Stimulated activated CD4-positive, alpha-beta T cell treated with anti-CD3 and anti-CD28 coated beads, Interleukin-12 subunit alpha, Interleukin-12 subunit beta, amount 100 ng/mL, for 4 hours (primary cell): ENCODE measurements around the gene SMIM36.
"Not testable (repeated sequence)": the region's sequence is repeated elsewhere in the genome, so short reads cannot be mapped to it uniquely, and the experiment has no call there.

Experiments
- DNase-seq: peaks from one replicate; pipeline ENCODE4 v3.0.0-alpha.2; 2020

SMIM36 gene

DNA sequence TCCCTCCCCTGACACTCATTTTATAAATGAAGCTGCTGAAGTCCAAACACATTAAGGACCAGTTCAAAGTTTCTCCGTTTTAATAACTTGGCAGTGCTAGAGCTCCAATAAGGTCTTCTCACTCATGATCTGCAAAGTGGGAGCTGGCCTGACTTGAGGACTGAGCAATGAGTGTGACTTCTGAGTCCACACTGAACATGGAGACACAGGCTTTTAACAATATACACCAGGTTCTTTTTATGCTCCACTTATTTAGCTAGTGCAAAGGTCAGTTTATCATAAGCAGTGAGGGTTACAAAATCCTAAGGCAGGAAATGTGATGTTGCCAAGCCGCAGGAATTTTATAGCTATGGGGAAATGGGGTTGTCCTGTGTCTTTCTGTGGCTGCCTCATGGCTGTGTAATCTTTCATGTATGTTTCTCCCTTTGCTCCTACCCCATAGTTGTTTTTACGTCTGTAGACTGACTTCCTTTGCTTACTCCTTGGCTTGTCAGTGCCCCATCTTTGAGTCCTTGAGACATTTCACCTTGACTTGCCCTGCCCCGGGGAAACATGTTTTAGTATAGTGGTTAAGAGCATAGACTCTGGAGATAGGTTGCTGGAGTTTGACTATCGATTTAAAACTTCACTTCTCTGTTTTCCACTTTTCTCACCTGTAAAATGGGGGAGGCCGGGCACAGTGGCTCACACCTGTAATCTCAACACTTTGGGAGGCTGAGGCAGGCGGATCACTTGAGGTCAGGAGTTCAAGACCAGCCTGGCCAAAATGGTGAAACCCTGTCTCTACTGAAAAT is 77.4 kb downstream of the SMIM36 start:
- no peak for DNase-seq

DNA sequence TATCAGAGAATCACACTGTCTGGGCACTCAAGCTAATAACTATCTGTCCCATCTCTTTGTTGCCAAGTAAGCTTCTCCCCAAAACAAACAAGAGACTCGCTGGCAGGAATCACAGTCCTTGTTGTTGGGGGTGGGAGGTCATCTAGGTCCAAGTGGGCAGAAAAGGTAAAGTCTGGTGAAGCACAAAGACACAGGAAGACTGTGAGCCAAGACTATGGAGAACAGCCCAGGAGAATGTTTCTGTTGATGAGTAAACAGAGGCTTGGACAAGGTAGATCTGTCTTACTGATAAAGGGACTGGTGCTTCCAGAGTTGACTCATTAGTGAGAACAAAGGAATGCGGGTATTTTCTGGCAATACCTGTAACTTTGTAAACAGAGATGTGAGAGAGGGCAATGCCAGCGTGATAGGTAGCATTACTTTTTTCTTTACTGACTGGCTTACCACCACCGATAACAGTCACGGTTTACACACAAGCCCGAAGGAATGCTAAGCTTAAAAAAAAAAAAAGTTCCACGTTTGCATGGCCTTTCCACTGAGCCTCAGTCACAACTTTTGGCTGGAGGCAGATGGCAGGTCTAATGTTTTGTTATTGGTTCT is 78.1 kb downstream of the SMIM36 start:
- no peak for DNase-seq

DNA sequence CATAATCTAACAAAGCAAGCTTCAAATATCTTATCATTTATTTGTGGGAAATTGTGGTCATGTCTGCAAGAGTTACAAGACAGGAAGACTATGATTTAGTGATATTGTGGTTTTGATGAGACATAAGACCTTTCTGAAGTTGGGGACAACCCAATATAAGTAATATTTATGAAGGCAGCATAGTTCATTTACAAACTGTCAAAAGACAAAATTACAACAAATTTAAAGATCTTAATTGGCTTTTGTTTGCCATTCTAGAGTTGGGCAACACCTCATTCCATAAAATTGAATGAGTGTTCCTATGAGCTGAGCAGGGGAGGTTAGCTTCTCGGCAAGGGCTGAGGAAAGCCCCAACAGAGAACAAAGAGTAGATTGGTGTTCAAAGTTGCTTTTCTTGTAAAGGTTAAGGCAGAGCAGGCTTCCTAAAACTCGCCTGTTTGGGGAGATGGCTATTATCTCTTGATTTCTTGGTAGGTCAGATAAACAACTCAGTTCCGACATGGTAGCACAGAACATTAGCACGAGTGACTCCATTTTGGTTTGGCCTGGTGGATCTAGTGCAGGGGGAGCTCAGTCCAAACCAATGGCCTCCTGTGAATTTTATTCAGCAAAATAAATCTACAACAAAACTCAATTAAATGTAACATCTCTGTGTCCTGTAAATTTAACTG is 78.8 kb downstream of the SMIM36 start:
- DNase-seq = no peak

DNA sequence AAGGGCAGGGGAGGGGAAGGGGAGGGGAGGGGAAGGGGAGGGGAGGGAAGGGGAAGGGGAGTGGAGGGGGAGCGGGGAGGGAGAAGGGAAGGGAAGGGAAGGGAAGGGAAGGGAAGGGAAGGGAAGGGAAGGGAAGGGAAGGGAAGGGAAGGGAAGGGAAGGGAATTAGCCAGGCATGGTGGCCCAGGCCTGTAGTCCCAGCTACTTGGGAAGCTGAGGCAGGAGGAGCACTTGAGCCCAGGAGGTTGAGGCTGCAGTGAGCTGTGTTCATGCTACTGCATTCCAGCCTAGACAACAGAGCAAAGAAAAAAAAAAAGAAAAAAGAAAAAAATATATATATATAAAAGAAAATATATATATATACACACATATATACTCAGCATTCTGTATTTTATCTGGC is 79.3 kb downstream of the SMIM36 start:
- not testable (repeated sequence) for DNase-seq

DNA sequence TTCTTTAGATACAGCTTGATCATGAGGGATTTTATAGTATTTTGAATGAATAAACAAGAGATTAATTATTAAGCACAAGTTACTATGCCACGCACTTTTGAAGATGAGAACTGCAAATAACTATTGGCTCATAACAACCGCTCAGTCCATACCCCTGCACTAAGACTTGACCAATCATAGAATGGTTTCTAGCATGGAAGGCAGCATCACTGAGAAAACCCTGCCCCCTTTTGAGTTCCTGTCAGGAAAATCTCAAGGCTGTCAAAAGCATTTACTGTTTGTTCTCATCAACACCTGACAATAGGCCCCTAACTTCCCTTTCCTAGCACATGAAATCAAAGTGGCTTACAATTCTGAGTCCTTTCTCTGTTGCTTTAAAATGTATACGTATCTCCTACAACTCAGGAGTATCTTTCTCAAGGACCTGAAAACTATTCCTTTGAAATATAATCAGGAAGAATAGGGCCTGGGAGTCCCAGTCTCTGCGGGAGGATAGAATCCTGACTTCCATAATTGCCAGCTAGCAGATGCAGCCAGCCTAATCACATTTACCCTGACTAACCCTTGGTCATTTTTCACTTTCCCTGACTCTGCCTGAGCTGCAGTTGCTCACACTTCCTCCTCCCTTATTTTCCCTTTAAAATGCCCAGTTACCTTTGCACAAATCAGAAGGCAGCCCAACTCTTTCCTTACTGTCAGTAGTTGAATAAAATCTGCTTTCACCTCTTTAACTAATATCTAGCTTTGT is 80.5 kb downstream of the SMIM36 start:
- no peak for DNase-seq

DNA sequence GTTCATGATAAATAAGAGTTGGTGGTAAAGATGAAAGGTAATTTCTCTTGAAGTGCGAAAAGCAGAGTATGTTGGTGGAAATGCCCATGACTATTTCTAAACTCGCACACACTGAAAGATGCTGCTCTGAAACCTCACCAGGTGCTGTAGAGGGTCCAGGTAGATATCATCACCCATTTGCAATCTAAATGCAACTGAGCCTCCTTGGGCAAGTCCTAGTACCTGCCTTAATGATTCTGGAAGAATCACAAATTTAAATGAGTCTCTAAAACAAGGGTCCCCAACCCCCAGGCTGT is 83.7 kb downstream of the SMIM36 start:
- no peak for DNase-seq

DNA sequence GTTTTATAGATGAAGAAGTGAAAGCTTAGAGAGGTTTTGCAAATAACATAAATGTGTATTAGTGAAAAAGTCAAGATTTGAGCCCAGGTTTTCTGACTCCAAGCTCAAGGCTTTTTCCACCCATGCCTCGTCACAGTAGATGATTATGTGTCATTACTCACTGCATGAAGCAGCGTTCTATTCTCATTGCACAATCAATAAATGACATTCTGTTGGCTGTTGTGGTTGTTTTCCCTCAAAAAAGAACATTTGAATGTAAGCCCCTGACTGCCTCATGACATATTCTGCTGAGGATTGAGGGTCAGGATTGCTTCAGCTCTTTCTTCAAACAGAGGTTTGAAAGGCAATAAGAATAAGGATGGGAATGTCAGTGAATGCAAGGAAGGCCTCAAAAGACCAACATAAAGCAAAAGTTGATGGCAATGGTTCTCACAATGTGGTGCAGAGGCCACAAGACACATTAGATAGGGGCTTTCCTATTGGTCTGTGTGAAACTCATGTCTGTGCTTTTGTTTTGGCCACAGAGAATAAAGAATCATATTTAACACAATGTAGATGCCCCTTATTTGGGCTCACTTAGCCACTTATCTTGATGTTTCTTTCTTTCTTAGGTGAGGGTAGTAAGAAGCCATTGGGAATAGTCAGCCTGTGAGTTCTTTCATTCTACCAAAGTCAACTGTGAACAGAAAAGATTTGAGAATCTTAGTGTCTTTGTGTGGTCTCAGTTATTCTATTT is 84.2 kb downstream of the SMIM36 start:
- DNase-seq = no peak

DNA sequence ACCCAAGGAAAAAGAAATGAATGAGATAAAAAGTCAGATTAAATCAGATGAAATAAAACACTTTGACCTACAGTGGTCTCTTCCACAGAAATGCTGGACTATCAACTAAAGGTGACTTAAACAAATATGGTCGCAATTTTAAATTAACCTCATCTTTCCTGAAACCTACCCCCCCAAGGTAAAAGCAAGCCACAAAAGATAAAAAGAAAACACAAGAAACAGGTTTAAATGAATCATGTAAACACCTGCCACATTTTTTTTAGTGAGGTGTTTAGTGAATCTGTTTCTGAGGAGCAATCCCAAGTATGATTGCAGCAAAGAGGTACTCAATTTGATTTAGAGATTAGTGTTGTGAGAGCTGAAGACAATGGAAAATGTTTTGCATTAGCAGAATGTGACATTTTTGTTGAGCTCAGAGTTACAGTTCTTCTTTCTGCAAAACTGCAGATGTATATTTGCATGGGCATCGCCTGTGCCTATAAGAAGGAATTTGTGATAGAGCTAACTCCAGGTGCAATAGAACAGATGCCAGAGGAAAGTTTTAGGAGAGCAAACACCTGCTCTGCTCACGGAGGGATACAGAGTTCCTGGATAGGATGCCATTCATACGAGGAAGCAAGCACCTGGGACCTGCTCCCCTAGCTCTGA is 86.2 kb downstream of the SMIM36 start:
- DNase-seq = no peak

DNA sequence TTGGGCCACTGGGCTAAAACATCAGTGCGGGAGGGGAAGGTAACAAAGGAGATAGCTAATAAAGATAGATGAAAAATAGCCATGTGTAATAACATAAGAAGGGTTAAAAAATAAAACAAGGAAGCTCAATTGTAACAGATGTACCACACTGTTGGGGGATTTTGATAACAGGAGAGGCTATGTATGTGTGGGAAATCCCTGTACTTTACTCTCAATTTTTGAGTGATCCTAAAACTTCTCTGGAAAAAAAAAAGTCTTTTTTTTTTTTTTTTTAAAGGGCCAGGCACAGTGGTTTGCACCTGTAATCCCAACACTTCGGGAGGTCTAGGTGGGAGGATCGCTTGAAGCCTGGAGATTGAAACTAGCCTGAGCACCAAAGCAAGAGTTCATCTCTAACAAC is 87.7 kb downstream of the SMIM36 start:
- DNase-seq = no peak

DNA sequence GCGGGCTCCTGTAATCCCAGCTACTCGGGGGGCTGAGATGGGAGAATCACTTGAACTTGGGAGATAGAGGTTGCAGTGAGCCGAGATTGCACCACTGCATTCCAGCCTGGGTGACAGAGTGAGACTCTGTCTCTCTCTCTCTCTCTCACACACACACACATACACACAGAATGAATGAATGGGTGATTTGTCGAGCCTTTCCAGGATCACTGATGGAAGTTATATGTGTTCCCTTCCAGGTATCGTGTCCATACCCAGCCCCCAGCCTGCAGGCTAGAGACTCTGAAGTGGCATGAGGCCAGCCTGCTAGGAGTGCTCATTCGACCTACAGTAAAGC is 88.5 kb downstream of the SMIM36 start:
- DNase-seq = not testable (repeated sequence)

DNA sequence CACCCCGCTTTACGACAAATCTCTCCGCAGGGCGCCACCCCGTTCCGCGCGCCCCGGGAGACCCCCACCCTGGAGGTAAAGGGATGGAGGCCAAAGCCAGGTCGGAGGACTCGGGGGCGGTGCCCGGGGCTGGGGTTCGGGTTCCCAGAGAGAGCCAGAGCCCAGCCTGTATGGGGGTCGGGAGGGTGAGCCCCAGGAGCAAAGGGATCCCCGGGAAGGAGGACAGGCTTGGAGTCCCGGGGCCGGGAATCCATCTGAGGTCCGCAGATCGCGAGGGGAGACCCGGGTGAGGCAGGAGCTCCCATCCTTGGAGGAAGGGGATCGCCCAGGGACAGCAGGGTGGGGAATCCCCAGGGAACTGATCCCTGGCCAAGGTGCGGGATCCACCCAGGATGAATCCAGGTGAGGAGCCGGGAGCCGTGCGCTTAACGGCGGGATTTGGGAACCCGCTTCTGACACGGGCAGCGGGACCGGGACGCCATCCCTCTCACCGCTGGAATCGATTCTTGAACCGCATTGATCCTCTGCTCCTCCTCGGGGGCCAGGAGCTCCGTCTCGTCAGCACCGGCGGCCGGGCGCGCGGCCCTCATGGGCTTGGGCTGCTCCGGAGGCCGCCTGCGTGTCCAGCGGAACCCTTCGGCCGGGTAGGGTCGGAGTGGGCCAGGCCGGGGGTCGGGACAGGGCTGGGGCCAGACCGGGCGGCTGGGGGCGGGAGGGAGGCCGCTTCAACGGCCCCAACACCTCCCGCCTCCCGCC is 89.9 kb downstream of the SMIM36 start, which contains the start of gene MMD:
TSS of gene MMD (minus strand) at position 657 of the 756 bp plus-strand sequence. CDS start at position 517, 140 bp downstream.
- no peak for DNase-seq

DNA sequence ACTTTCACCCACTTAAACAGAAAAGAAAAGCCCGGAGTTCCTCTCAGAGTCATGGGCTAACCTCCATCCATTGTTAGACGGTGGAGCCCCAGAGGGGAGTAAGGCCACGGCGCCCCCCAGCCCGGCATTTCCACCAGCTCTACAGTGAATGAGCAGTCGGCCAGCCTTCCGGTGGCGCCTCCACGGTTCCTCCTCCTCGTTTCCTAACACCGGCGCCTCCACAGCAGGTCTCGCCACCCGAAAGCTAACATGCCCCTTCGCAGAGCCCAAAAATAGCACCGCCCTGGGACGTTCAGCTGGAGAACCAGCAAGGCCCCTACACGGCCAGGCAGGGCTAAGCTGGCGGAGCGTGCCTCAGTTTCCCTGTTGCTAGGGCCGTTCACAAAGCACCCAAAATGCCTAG is 90.5 kb downstream of the SMIM36 start:
- DNase-seq = peak; percentile 42

DNA sequence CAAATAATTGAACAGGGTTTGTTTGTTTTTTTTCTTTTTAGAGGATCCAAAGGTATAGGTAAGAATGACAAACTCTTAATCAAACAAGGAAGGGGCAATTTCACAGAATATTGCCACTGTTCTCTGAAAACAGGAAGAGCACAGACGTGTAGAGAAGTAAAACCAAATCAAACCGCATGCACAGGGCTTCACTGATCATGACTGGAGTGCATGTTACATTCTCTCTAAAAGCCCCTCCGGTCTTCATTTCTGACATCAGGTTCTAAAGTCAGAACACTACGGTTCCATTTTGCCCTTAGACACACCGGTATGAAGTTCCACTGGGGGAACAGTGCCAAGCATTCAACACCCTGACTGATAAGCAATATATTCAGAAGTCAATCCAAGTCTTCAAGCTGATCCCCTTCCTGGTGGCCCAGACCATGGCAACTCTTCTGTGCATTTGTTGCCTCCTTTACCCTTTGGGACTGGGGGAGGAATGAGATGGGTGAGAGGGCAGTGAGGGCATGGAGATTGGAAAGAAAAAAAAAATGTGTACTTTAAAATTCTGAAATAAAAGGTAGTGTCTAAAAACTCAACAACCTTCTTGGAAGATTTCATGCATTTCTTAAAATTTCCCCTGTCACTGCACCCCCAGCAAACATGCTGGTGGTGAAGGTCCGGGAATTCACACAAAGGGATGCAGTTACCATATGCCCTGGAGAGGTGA is 91.0 kb downstream of the SMIM36 start:
- no peak for DNase-seq

DNA sequence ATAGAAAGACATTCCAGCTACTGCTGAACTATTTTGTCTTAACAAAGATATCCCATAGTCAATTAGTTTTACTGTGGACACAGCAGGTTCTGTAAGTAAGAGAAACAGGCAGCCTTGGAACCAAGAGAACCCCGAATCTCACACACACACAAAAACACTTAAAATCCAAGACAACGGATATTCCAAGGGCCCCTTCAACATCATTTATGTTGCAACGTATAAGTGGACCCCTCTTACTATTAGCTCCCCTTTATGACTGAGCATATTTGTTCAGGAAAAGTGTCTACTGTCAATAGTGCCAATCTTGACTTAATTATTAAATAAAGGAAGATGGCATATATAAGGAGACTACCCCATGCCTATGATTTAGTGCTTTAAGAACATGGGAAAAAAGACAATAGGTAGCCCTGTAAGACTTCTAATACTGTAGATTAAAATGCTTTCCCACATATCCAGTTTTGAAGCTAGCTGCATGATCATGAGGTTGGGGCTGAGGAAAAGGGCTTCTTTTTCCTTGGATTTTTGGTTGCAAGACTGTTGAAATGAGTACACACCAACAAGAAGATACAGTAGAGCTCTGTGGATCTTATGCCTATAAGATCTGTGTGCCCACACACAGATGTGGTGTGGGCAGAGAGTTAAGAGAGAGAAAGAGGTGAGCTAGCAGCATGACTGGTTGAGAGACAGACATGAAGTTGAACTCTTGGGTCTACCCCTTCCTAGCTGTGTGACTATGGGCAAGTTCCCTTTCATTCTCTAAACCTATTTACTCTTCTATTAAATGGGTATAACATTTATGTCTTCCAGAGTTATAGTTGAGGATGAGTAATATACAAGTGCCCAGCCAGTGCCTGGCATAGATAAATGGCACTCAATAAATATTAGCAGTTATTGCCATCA is 92.6 kb downstream of the SMIM36 start:
- DNase-seq = no peak

DNA sequence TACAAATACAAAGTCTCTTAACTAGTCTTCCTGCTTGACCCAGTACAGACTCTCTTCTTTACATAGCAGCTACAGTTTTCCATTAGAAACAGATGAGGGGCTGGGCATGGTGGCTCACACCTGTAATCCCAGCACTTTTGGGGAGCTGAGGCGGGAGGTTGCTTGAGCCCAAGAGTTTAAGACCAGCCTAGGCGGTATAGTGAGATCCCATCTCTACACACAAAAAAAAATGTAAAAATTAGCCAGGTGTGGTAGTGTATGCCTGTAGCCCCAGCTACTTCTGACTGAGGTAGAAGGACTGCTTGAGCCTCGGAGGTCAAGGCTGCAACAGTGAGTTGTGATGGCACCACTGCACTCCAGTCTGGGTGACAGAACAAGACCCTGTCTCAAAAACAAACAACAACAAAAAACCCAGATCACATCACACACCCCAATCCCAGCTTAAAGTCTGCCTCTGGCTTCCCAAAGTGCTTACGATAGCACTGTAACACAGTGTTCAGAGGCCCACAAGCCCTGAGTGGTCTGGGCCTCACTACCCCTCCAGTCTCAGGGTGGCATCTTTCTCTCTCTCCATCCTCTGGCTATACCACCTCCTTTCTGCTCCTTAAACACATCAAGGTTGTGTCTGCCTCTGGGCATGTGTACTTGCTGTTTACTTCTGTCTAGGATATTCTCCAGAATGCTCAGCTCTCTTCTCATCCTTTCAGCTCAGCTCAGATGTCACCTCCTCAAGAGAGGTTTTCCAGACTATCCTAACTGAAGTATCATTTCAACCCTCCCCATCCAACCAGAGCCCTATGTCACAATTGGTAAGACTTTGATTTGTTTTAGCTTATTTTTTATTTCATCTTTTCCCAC is 93.6 kb downstream of the SMIM36 start:
- DNase-seq = no peak

DNA sequence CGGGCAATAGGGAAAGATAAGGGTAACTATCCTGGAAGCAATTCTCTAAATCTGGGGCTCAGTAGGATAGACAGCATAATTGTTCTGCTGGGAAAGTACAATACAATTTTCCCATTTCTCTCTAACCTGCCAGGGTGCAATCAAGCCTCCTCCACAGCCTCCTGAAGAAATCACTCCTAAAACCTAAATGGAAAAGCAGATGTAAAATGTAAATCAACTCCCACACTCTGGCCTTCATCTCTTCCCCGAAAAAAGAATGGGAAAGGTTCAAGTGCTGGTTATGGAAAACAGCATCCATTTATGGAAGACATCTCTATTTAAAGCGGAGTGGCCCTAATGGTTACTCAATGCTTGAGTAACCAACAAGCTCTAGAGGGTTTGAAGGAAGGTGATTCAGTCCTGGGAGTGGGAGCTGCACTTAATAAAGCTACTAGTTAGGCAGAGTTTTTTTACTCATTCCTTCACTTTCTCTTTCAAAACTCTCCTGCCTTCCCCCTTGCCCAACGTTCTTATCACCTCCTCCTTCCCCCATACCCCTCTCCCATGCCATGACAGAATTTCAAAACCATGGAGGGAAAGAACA is 94.7 kb downstream of the SMIM36 start:
- no peak for DNase-seq

DNA sequence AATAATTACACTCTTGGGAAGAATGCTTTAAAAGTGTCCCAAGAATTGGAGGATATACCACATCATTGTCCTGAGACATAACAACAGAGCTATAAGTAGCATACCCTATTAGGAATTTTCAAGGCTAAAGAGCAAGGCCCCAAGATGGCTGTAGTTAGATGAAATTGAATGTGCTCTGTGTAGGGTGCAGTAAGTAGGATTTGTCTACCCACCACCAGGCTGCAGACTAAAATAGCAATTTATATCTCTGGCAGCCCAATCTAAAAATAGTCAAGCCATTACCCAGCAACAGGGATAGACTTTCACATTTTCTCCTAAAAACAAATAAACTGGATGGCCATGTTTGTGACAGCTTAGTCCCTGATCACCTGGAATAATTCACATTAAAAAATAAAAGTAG is 95.3 kb downstream of the SMIM36 start:
- no peak for DNase-seq

DNA sequence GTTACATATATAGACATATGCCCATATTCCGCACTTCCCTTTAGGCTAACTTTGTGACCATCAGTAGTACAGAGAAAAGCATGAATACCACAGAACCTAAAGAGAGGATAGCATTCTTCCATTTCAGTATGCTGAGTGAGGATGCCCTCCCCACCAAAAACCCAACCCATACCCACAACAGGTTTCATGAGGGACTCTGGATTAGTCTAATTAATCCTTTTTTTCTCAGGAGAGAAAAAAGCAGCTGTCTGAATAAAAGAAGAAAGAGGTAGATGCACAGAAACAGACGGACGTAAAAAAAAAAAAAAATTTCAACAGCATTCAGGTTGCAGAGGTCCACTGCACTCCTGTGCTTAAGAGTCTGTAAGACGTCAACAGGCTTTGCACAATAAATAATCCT is 96.3 kb downstream of the SMIM36 start:
- DNase-seq = no peak
